H1 (cell line): ENCODE measurements around the gene FCHSD1. TPM values are rescaled to one million over a fixed set of nuclear protein-coding genes. Genes with fewer than 3 reads are reported as not detected.

Experiments used
- CTCF ChIA-PET: fragments of 300-600 bp; sonication (Branson Sonifier 250); formaldehyde crosslinking; loops from one replicate; lab custom pipeline; 2021; ENCODE audit not compliant: partially characterized antibody; lab: Charles Lee
- POLR2A ChIA-PET: fragments of 300-600 bp; sonication (Branson Sonifier 250); formaldehyde crosslinking; loops from one replicate; lab custom pipeline; 2021; ENCODE audit warnings: inconsistent platforms; ENCODE audit not compliant: partially characterized antibody; lab: Charles Lee
- DNase-seq, 2 experiments: peaks; one replicate each; pipeline versions ENCODE4 v3.0.0 to v3.0.0-alpha.2; 2010 to 2022; ENCODE audit warnings: low spot score in 2 of 2, low read depth in 1 of 2, mixed read lengths in 1 of 2
- FAIRE-seq: peaks from 2 replicates; lab custom pipeline; 2011; peaks lifted over from hg19 to GRCh38; lab: Jason Lieb, UNC
- H2AFZ ChIP-seq: 2 replicates; pipeline ENCODE4 v1.8.1; 2012; ENCODE audit warnings: low read length, inconsistent platforms
- H2AK5ac ChIP-seq: 2 replicates; pipeline ENCODE4 v1.6.1; 2013; ENCODE audit warnings: low read depth, low read length
- H2BK120ac ChIP-seq: replicated peaks from 2 replicates; pipeline ENCODE3; 2013; ENCODE audit warnings: low read depth, low read length, inconsistent platforms
- H2BK12ac ChIP-seq: 2 replicates; pipeline ENCODE4 v1.6.1; 2013; ENCODE audit warnings: low read depth, low read length
- H2BK15ac ChIP-seq: 2 replicates; pipeline ENCODE4 v1.6.1; 2013; ENCODE audit warnings: low read length
- H2BK20ac ChIP-seq: 2 replicates; pipeline ENCODE4 v1.6.1; 2013; ENCODE audit warnings: low read length
- H2BK5ac ChIP-seq: 2 replicates; pipeline ENCODE4 v1.6.1; 2013; ENCODE audit warnings: low read depth, low read length
- H3K14ac ChIP-seq: 2 replicates; pipeline ENCODE4 v1.6.1; 2013; ENCODE audit warnings: inconsistent platforms; ENCODE audit not compliant: insufficient read length
- H3K18ac ChIP-seq: 2 replicates; pipeline ENCODE4 v1.6.1; 2013; ENCODE audit warnings: low read length; ENCODE audit errors: extremely low read depth
- H3K23ac ChIP-seq: 2 replicates; pipeline ENCODE4 v1.6.1; 2013; ENCODE audit warnings: inconsistent platforms; ENCODE audit not compliant: insufficient read length
- H3K23me2 ChIP-seq: 2 replicates; pipeline ENCODE4 v1.6.1; 2013; ENCODE audit warnings: low read depth, low read length
- H3K27ac ChIP-seq: 2 replicates; pipeline ENCODE4 v1.6.1; 2011; ENCODE audit warnings: low read depth, low read length, inconsistent platforms
- H3K27me3 ChIP-seq, 4 experiments: replicated peaks in 1 of 4; 1 replicate in 1 of 4; 2 replicates in 3 of 4; pipeline versions ENCODE4 v1.6.1 to v1.8.1; 2011 to 2013; ENCODE audit warnings: low read length in 3 of 4, mild to moderate bottlenecking in 3 of 4, inconsistent platforms in 2 of 4, mixed read lengths in 2 of 4, moderate library complexity in 1 of 4; ENCODE audit not compliant: control insufficient read depth in 3 of 4, insufficient read depth in 3 of 4; ENCODE audit errors: extremely low read depth in 1 of 4
- H3K36me3 ChIP-seq, 4 experiments: 2 replicates each; pipeline versions ENCODE4 v1.6.1 to v1.8.1; 2011 to 2013; ENCODE audit warnings: mild to moderate bottlenecking in 4 of 4, low read length in 3 of 4, moderate library complexity in 2 of 4, control low read depth in 1 of 4, inconsistent platforms in 1 of 4; ENCODE audit not compliant: insufficient read depth in 4 of 4, control insufficient read depth in 2 of 4
- H3K4ac ChIP-seq: replicated peaks from 2 replicates; pipeline ENCODE3; 2013; ENCODE audit warnings: low read length, low read depth, mixed read lengths, inconsistent platforms; ENCODE audit not compliant: insufficient read length
- H3K4me1 ChIP-seq, 4 experiments: replicated peaks in 1 of 4; 1 replicate in 1 of 4; 2 replicates in 3 of 4; pipeline versions ENCODE4 v1.6.1 to v1.8.1; 2011 to 2013; ENCODE audit warnings: low read length in 3 of 4, inconsistent platforms in 2 of 4, mixed read lengths in 1 of 4; ENCODE audit not compliant: insufficient read depth in 4 of 4, control insufficient read depth in 3 of 4
- H3K4me2 ChIP-seq, 2 experiments: 2 replicates each; pipeline versions ENCODE4 v1.6.1 to v1.8.1; 2011 to 2013; ENCODE audit warnings: low read depth in 2 of 2, low read length in 2 of 2, control low read depth in 1 of 2, inconsistent platforms in 1 of 2, mild to moderate bottlenecking in 1 of 2; ENCODE audit not compliant: insufficient read depth in 1 of 2
- H3K4me3 ChIP-seq, 4 experiments: fragments of 200-600, 300-600 bp in 1 of 4; sonication (generic), shearing (Covaris generic), sonication (Bioruptor Twin) in 1 of 4; 2 replicates each; pipeline versions ENCODE4 v1.5.1 to v1.8.1; 2011 to 2016; ENCODE audit warnings: low read length in 4 of 4, low read depth in 3 of 4, control low read depth in 2 of 4, inconsistent platforms in 2 of 4, mild to moderate bottlenecking in 2 of 4, mixed read lengths in 1 of 4, moderate library complexity in 1 of 4; ENCODE audit not compliant: insufficient read depth in 2 of 4; ENCODE audit errors: extremely low read depth in 1 of 4
- H3K56ac ChIP-seq: replicated peaks from 2 replicates; pipeline ENCODE3; 2013; ENCODE audit warnings: low read depth, mild to moderate bottlenecking, mixed read lengths, low read length, inconsistent platforms; ENCODE audit not compliant: insufficient read length
- H3K79me1 ChIP-seq: 2 replicates; pipeline ENCODE4 v1.6.1; 2013; ENCODE audit warnings: low read depth, low read length, control low read depth
- H3K79me2 ChIP-seq, 2 experiments: 2 replicates each; pipeline versions ENCODE4 v1.6.1 to v1.8.1; 2012 to 2013; ENCODE audit warnings: low read length in 2 of 2, mild to moderate bottlenecking in 2 of 2, inconsistent platforms in 1 of 2; ENCODE audit not compliant: insufficient read depth in 2 of 2, control insufficient read depth in 1 of 2
- H3K9ac ChIP-seq, 4 experiments: replicated peaks in 1 of 4; 1 replicate in 1 of 4; 2 replicates in 3 of 4; pipeline versions ENCODE4 v1.6.1 to v1.8.1; 2011 to 2013; ENCODE audit warnings: low read depth in 3 of 4, low read length in 3 of 4, control low read depth in 2 of 4, mild to moderate bottlenecking in 2 of 4, moderate library complexity in 2 of 4, inconsistent platforms in 1 of 4; ENCODE audit errors: extremely low read depth in 1 of 4
- H3K9me3 ChIP-seq, 2 experiments: 2 replicates each; pipeline versions ENCODE4 v1.6.1 to v1.8.1; 2012 to 2013; ENCODE audit warnings: mild to moderate bottlenecking in 2 of 2, moderate library complexity in 2 of 2, control low read depth in 1 of 2, inconsistent platforms in 1 of 2, low read depth in 1 of 2, low read length in 1 of 2, mixed read lengths in 1 of 2; ENCODE audit not compliant: insufficient read depth in 2 of 2
- H4K20me1 ChIP-seq, 2 experiments: replicated peaks in 1 of 2; 2 replicates each; pipeline versions ENCODE3 to v1.8.1; 2011 to 2013; ENCODE audit warnings: inconsistent platforms in 2 of 2, low read length in 2 of 2, mild to moderate bottlenecking in 1 of 2; ENCODE audit not compliant: insufficient read depth in 2 of 2, control insufficient read depth in 1 of 2
- H4K5ac ChIP-seq: 2 replicates; pipeline ENCODE4 v1.6.1; 2013; ENCODE audit warnings: low read length, low read depth, mixed read lengths, inconsistent platforms; ENCODE audit not compliant: insufficient read length
- H4K8ac ChIP-seq: 2 replicates; pipeline ENCODE4 v1.8.0; 2013; ENCODE audit warnings: mild to moderate bottlenecking, moderate library complexity, low read length, inconsistent platforms; ENCODE audit not compliant: insufficient read depth; ENCODE audit errors: extremely low read depth
- H4K91ac ChIP-seq: replicated peaks from 2 replicates; pipeline ENCODE3; 2013; ENCODE audit warnings: low read length, mixed read lengths, inconsistent platforms; ENCODE audit not compliant: insufficient read length
- BCL11A ChIP-seq, 2 experiments: IDR thresholded peaks; one replicate each; pipeline ENCODE4 v1.6.1; 2011; ENCODE audit warnings: low read depth in 2 of 2, low read length in 2 of 2, mild to moderate bottlenecking in 2 of 2
- CHD1 ChIP-seq: IDR thresholded peaks from 2 replicates; pipeline ENCODE4 v1.6.1; 2012; ENCODE audit warnings: low read depth, low read length, improper control_type of control experiment
- RXRA ChIP-seq: IDR thresholded peaks from 2 replicates; pipeline ENCODE4 v1.6.1; 2011; ENCODE audit warnings: low read depth, mild to moderate bottlenecking, low read length, moderate library complexity; ENCODE audit not compliant: insufficient read depth
- SP2 ChIP-seq: IDR thresholded peaks from 2 replicates; pipeline ENCODE4 v1.6.1; 2012; ENCODE audit warnings: mild to moderate bottlenecking, low read length, inconsistent platforms
- YY1 ChIP-seq: IDR thresholded peaks from 2 replicates; pipeline ENCODE4 v1.6.1; 2011; ENCODE audit warnings: low read depth, mild to moderate bottlenecking, low read length
- ZNF274 ChIP-seq: IDR thresholded peaks from 2 replicates; pipeline ENCODE4 v1.7.0; 2012; ENCODE audit warnings: low read length, borderline replicate concordance; ENCODE audit errors: extremely low read depth
- WGBS, 2 experiments: shearing (Covaris generic) in 1 of 2; methylation state at CpG; one replicate each; pipeline versions ENCODE4 v1.1.6 to v1.1.7; 2013 to 2015; ENCODE audit warnings: low lambda C conversion rate in 2 of 2, mixed read lengths in 2 of 2, inconsistent platforms in 1 of 2, low coverage in 1 of 2, missing lambda C conversion rate in 1 of 2; ENCODE audit not compliant: insufficient replicate concordance in 2 of 2, insufficient coverage in 1 of 2, insufficient read length in 1 of 2; ENCODE audit errors: extremely low coverage in 1 of 2, missing lambda C conversion rate in 1 of 2; 5-methylcytosine and 5-hydroxymethylcytosine counted together
- polyA plus RNA-seq, 7 experiments: library from polyadenylated mRNA; depleted of rRNA in 3 of 7; stranded (reverse) in 5 of 7; unstranded in 2 of 7; fragments of >200 nt in 5 of 7; fragments of 200-250 nt in 2 of 7; gene quantifications; 1 replicate in 5 of 7; 2 replicates in 1 of 7; 4 replicates in 1 of 7; pipeline versions ENCODE4 v1.2.1 to v1.2.3, GENCODE V29; 2011 to 2013; ENCODE audit warnings: missing spikeins in 2 of 7, mixed read lengths in 2 of 7
- total RNA-seq: library from RNA; stranded (reverse); fragmentation: NEBNext Ultra II Directional; extraction: Animal tissue kit (Norgen Biotek cat#: 25700); gene quantifications from 2 replicates; pipeline ENCODE4 v1.2.1, GENCODE V29; 2021

The FCHSD1 gene
- total and polyA plus RNA-seq, 2 of the 8 experiments (the other 6 are each of a cell fraction or from before 2014, with no cell fraction given): 22.0 to 30.1 TPM

GRCh38 chr5:141656396-141656795 lies 5.2 kb upstream of the FCHSD1 start:
- CTCF ChIA-PET: interaction anchor here (1.1 to 1.6 kb wide), 6 partner anchors 9 to 303 kb away, joined by 3 to 6 read pairs (median 3); partner anchors contain the start of gene DIAPH1

More at GRCh38 chr5:141656396-141656795, 5.2 kb upstream of the FCHSD1 start:
- H3K79me1 ChIP-seq: no peaks in the 10 kb centered on the region
- H4K20me1 ChIP-seq: peaks cover 3 to 6% of the 10 kb centered on the region in 2 experiments
- no peaks in the 10 kb centered on the region for H3K79me2 ChIP-seq
- no peak overlapping the region for H3K18ac ChIP-seq
- no peak overlapping the region for H3K4me3 ChIP-seq
- H4K91ac ChIP-seq: no peak overlapping the region
- H3K9ac ChIP-seq: no peak overlapping the region
- no peak overlapping the region for H3K4ac ChIP-seq
- no peak overlapping the region for H2BK120ac ChIP-seq
- H3K36me3 ChIP-seq: peaks cover 2 to 21% (median 13%) of the 10 kb centered on the region in 4 experiments; a peak in 5 of 8 replicates
- no peak overlapping the region for H2AFZ ChIP-seq
- no peak overlapping the region for H2BK5ac ChIP-seq
- H4K8ac ChIP-seq: no peak overlapping the region
- H3K23me2 ChIP-seq: no peaks in the 10 kb centered on the region; the same call in 1 of the 2 replicates
- no peak for TF ChIP-seq RXRA
- no peak for TF ChIP-seq SP2
- TF ChIP-seq ZNF274: no peak
- TF ChIP-seq BCL11A (IDR thresholded peaks at IDR 0.05; ENCODE audit: low read depth in 2 of 2, low read length in 2 of 2): no peak
- TF ChIP-seq YY1: no peak
- TF ChIP-seq CHD1: no peak
- H2AK5ac ChIP-seq: no peak overlapping the region
- H3K14ac ChIP-seq: no peak overlapping the region
- POLR2A ChIA-PET: interaction anchor here (1.1 kb wide), 1 partner anchor 11 kb away, joined by 3 read pairs; no protein-coding TSS in a partner anchor
- H4K5ac ChIP-seq: no peak overlapping the region
- no peaks in the 10 kb centered on the region for H3K9me3 ChIP-seq
- no peaks in the 10 kb centered on the region for H3K27me3 ChIP-seq
- 99% methylated on average over 9 of the region's 9 CpGs; no CpG with 5 or more reads in 1 of the 2 experiments for WGBS, 2 experiments
- H2BK20ac ChIP-seq: no peak overlapping the region
- FAIRE-seq (no peak), DNase-seq (no peak)
- H3K4me2 ChIP-seq: no peak overlapping the region
- H2BK12ac ChIP-seq: no peak overlapping the region
- H3K56ac ChIP-seq: no peak overlapping the region
- no peak overlapping the region for H3K23ac ChIP-seq
- no peak overlapping the region for H2BK15ac ChIP-seq
- H3K4me1 ChIP-seq: peaks cover 0 to 4% (median 1%) of the 10 kb centered on the region in 4 experiments; a peak in 4 of 7 replicates
- no peak overlapping the region for H3K27ac ChIP-seq
